Fibroblast of skin of left biceps (primary cell): ENCODE data around the gene MSANTD1.

ENCODE experiments used
- DNase-seq, 2 experiments: peaks; one replicate each; pipeline ENCODE4 v3.0.0-alpha.2; 2013; ENCODE audit warnings: low read depth in 2 of 2

The MSANTD1 gene

GRCh38 chr4:3248811-3249661 lies at the start of gene MSANTD1:
Gene MSANTD1 (plus strand): TSS chr4:3249159. CDS start chr4:3249223, 64 bp downstream.
- no peak for DNase-seq

DNA sequence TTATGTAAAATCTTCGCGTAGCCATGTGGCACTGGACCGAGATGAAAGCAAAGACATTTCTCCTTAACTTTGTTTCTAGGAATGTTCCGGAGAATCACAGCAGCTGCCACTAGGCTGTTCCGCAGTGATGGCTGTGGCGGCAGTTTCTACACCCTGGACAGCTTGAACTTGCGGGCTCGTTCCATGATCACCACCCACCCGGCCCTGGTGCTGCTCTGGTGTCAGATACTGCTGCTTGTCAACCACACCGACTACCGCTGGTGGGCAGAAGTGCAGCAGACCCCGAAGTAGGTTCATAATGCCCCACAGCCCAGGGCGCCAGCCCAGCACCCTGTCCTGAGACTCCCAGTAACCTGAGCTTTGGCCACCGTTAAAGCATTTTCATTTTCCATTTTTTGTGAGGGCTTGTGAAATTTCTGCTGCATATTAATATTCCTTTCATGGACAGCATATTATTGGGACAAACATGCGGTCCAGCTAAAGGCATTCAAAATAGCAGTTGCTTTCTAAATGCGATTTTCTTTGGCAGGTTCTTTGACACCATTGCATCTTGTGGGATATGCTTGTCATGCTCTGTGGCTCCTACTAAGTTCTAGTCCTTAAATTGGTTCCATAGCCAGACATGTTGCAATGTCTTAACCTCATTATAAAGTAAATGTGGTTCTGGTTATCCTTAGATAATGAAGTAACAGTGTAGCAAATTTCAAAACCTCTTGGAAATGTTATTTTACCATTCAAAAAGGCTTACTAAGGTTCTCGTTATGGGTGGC lies 49.1 kb upstream of the MSANTD1 start:
- DNase-seq, result peak; percentile 44 to 53

GRCh38 chr4:3200423-3201090 lies 48.4 kb upstream of the MSANTD1 start:
- no peak for DNase-seq

DNA sequence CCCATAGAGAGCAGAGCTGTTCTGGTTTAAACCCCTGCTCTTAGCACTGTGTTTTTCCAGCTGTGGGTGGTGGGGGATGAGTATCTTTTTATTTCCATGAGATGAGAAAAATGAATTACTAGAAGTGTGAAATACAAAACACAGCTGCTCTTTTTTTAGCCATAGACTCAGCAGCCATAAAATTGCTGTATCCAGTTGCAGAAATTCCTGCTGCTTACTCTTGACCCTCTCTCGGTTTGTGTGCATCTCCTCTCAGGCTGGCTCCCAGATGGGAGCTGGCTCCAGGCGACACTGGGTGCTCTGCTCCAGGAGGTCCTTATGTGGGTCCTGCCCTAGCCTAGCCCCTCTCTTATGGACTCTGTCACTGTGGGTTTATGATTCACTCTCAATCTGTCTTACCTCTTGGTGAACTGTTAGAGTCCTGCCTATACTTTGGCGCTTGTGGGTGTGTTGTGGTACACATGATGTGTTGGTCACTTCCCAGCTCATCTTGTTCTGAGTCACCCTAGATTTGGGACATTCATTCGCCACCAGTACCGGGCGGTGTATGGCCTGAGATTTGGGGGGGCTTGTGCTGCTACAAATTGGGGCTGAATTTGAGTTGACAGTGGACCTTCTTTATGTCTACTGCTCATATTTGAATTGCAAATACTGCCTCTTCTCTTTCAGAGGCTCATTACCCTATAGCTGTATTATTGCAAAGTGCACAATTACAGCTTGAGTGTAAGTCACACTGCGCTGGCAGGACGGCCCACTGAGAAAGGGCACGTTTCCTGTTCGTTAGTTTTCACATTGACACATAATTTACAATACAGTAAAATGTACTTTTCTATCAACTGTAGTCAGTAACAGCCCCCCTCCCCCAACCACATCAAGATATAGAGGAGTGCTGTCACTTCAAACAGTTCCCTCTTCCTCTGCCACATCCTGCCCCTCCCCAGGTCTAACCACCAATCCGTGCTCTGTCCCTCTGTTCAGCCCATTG lies 46.9 kb upstream of the MSANTD1 start:
- no peak for DNase-seq

DNA sequence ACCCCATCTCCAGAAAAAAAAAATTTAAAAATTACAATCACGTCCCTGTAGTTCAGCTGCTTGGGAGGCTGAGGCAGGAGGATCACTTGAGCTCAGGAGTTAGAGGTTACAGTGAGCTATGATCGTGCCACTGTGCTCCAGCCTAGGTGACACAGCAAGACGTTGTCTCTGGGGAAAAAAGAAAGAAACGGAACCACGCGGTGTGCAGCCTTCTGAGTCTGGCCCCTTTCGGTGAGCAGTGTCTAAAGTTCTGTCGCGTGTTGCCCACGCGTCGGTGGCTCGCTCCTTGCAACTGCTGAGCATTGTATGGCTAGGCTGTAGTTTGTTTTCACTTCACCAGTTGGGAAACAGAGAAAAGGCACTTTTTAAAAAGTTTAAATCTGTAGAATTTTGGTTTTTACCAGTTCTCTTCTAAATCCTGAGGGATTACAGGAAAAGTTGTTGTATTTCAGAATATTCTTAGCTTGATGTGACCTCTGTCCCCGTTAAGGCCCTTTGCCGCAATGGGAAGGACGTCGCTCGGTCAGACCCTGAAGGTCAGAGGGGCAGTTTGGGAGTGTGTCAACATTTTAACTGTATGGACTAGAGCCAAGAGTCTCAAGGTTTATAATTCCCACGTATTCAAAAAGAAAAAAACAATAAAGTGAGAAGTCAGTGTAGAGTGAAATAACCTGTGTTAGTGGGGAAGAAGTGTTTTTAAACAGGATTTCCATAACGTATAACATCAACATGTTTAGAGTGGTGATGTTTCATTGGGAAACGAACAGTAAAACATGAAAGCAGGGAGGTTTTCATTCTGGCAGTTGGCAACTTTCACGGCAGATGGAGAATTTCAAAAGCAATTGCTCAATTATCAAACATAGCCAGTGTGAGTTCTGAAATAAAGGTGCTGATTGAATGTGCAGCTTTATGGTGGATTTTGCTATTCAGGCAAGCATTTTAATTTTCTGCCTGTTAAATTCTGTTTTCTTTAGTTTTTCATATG lies 45.8 kb upstream of the MSANTD1 start:
- DNase-seq, result no peak

DNA sequence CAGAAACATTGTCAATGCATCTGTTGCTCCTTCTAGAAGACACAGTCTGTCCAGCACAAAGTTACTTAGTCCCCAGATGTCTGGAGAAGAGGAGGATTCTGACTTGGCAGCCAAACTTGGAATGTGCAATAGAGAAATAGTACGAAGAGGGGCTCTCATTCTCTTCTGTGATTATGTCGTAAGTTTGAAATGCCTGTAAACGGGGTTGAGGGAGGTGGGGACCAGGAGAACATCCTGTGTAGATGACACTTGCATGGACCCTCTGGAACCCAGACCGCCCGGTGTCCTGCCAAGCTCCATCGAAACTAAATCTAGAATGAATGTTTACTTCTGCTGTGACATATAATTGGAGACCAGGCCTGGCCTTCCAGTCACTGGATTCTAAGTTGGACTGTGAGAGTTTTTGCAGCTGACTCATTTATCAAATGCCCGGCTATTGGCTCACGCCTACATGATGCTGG lies 45.0 kb upstream of the MSANTD1 start:
- no peak for DNase-seq

- DNase-seq, result no peak
Measured at GRCh38 chr4:3205995-3206394, 43.0 kb upstream of the MSANTD1 start.

GRCh38 chr4:3206439-3207100 lies 42.4 kb upstream of the MSANTD1 start:
- no peak for DNase-seq

GRCh38 chr4:3207531-3208037 lies 41.4 kb upstream of the MSANTD1 start:
- no peak for DNase-seq

GRCh38 chr4:3208826-3209225 lies 40.1 kb upstream of the MSANTD1 start:
- no peak for DNase-seq

GRCh38 chr4:3209551-3210325 lies 39.2 kb upstream of the MSANTD1 start:
- DNase-seq, result no peak

GRCh38 chr4:3210467-3210866 lies 38.5 kb upstream of the MSANTD1 start:
- DNase-seq, result no peak

DNA sequence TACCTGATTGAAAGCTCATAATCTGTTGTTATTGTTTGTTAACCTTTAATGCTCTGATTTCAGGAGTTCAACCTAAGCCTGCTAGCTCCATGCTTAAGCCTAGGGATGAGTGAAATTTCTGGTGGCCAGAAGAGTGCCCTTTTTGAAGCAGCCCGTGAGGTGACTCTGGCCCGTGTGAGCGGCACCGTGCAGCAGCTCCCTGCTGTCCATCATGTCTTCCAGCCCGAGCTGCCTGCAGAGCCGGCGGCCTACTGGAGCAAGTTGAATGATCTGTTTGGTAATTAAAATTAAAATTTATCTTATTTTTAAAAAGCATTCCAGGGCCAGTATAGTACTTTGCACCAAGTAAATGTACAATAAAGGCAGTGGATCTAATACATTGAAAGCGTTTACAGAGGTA lies 37.1 kb upstream of the MSANTD1 start:
- no peak for DNase-seq

GRCh38 chr4:3212391-3213105 lies 36.4 kb upstream of the MSANTD1 start:
- DNase-seq, result no peak

DNA sequence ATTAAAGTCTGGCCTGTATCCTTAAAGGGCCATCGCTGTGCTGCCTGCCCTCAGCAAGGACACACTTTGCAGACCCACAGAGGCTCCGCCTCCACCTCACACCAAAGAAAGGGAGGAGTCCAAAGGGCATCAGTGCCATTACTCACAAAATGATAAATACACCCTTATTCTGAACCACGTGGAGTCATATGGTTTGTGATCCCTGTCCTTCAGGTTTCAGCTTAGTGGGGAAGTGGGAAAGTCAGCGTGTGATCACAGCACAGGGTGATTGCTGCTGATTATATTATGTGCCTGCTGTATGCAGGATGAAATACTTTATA lies 35.9 kb upstream of the MSANTD1 start:
- no peak for DNase-seq

- no peak for DNase-seq
Measured at GRCh38 chr4:3213661-3214250, 35.2 kb upstream of the MSANTD1 start.

DNA sequence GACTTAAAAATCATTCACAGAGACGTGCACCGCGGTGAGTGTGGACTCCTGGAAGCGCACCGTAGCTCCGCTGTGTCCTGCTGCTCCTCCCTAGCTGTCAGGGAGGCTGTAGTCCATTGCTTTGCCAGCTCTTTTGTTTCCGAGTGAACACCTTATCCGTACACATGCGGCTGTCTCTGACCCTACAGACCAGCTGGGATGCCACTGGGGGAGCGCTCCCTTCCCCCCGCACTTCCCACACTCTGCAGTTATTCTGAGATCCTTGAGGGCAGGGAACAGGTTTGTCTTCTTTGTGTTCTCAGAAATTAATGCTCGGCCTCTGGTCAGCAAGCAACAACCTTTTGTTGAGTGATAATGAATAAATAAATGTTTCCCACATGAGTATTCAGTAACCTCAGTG lies 33.7 kb upstream of the MSANTD1 start:
- DNase-seq, result no peak
